OCI-LY7 (cell line): ENCODE data around the gene ATP9A. TPM values are rescaled to one million over a fixed set of nuclear protein-coding genes. Genes with fewer than 3 reads are reported as not detected.

ENCODE experiments used
- BruUV-seq: library from RNA; stranded (reverse); fragments of 400-500 nt; replicated peaks from 2 replicates; lab custom pipeline; 2021; lab: Mats Ljungman, UMichigan
- CTCF ChIA-PET: fragments of 300-600 bp; sonication (Branson Sonifier 250); formaldehyde crosslinking; loops from one replicate; lab custom pipeline; 2022; ENCODE audit warnings: antibody characterized with exemption; ENCODE audit not compliant: unreplicated experiment; lab: Charles Lee
- POLR2A ChIA-PET: fragments of 300-600 bp; sonication (Branson Sonifier 250); formaldehyde crosslinking; loops from one replicate; lab custom pipeline; 2022; ENCODE audit warnings: antibody characterized with exemption; lab: Charles Lee
- DNase-seq: peaks from one replicate; pipeline ENCODE4 v3.0.0-alpha.2; 2015; ENCODE audit warnings: low spot score
- H2AFZ ChIP-seq: fragments of 200-600 bp; sonication (generic), shearing (Covaris generic); 2 replicates; pipeline ENCODE4 v1.6.1; 2014; ENCODE audit warnings: mild to moderate bottlenecking, antibody characterized with exemption, low read length, moderate library complexity
- H3K27ac ChIP-seq: fragments of 200-600 bp; sonication (generic); 2 replicates; pipeline ENCODE4 v1.5.1; 2014; ENCODE audit warnings: mixed run types, low read depth, mild to moderate bottlenecking, moderate library complexity, low read length, inconsistent platforms; ENCODE audit not compliant: poor library complexity, severe bottlenecking
- H3K36me3 ChIP-seq: fragments of 200-600 bp; sonication (generic); 2 replicates; pipeline ENCODE4 v1.6.1; 2014; ENCODE audit warnings: mild to moderate bottlenecking, antibody characterized with exemption, low read length, moderate library complexity, mixed read lengths; ENCODE audit not compliant: insufficient read depth
- H3K4me1 ChIP-seq: fragments of 200-600 bp; sonication (generic); 2 replicates; pipeline ENCODE4 v1.5.1; 2014; ENCODE audit warnings: mild to moderate bottlenecking, low read length; ENCODE audit not compliant: insufficient read depth, poor library complexity, severe bottlenecking
- H3K4me2 ChIP-seq: fragments of 200-600 bp; sonication (generic); 2 replicates; pipeline ENCODE4 v1.6.1; 2014; ENCODE audit warnings: mild to moderate bottlenecking, low read length
- H3K4me3 ChIP-seq: fragments of 200-600 bp; sonication (generic); 2 replicates; pipeline ENCODE4 v1.5.1; 2014; ENCODE audit warnings: mild to moderate bottlenecking, low read depth, low read length; ENCODE audit not compliant: poor library complexity, severe bottlenecking
- H3K79me2 ChIP-seq: fragments of 200-600 bp; sonication (generic); 2 replicates; pipeline ENCODE4 v1.6.1; 2016; ENCODE audit warnings: low read depth, mild to moderate bottlenecking, low read length, moderate library complexity, mixed read lengths; ENCODE audit not compliant: insufficient read depth
- H3K9me2 ChIP-seq: fragments of 200-600 bp; sonication (generic); 2 replicates; pipeline ENCODE4 v1.6.1; 2016; ENCODE audit warnings: mild to moderate bottlenecking, low read length, mixed read lengths; ENCODE audit not compliant: insufficient read depth
- H3K9me3 ChIP-seq: fragments of 200-600 bp; sonication (generic); 2 replicates; pipeline ENCODE4 v1.6.1; 2014; ENCODE audit warnings: mild to moderate bottlenecking, mixed run types, low read length, mixed read lengths
- H4K20me1 ChIP-seq: fragments of 200-600 bp; sonication (generic); 2 replicates; pipeline ENCODE4 v1.6.1; 2014; ENCODE audit warnings: mild to moderate bottlenecking, antibody characterized with exemption, low read length, moderate library complexity, mixed read lengths; ENCODE audit not compliant: insufficient read depth
- CTCF ChIP-seq: fragments of 200-600 bp; sonication (generic); conservative IDR thresholded peaks from 2 replicates; pipeline ENCODE4 v1.5.1; 2014; ENCODE audit warnings: mild to moderate bottlenecking, antibody characterized with exemption, low read length, moderate library complexity, mixed read lengths
- EZH2phosphoT487 ChIP-seq: fragments of 200-600 bp; sonication (generic); IDR thresholded peaks from 2 replicates; pipeline ENCODE4 v1.6.1; 2018; ENCODE audit warnings: low read depth, borderline replicate concordance, mild to moderate bottlenecking, mixed run types, antibody characterized with exemption, low read length, moderate library complexity, mixed read lengths
- intact Hi-C: fragments of 100-400 bp; cut with micrococcal nuclease; formaldehyde crosslinking; loops from one replicate; pipeline ENCODE4 v1.10.0; 2022; ENCODE audit not compliant: unreplicated experiment
- total RNA-seq, 2 experiments: library from RNA; depleted of rRNA in 1 of 2; stranded (reverse); fragments of >200 nt in 1 of 2; shearing (Covaris generic) in 1 of 2; gene quantifications; 2 replicates each; pipeline ENCODE4 v1.2.3, GENCODE V29; 2014 to 2022

ATP9A gene
- total RNA-seq, 2 experiments from 2014 or later = 0.67 to 0.85 TPM

- no TSS peak for BruUV-seq
- ChIA-PET POLR2A (interaction anchor here (0.7 to 1.1 kb wide), 2 partner anchors 52 to 296 kb away, joined by 3 read pairs; no protein-coding TSS in a partner anchor), CTCF (no interaction called here)
These were observed 70.9 kb downstream of the ATP9A start for GRCh38 chr20:51697096-51697826.

GRCh38 chr20:51696304-51697071, 71.7 kb downstream of the ATP9A start:
- CTCF ChIA-PET = interaction anchor here (0.6 kb wide), 1 partner anchor 700 kb away, joined by 4 read pairs; no protein-coding TSS in a partner anchor
- TF ChIP-seq CTCF (no peak), EZH2phosphoT487 (no peak)
- BruUV-seq = no TSS peak

More at GRCh38 chr20:51697096-51697826, 70.9 kb downstream of the ATP9A start:
- Histone ChIP-seq H3K4me2 (peak overlapping the region; percentile 68), H3K36me3 (no peaks in the 10 kb centered on the region), H3K4me1 (peaks cover 33% of the 10 kb centered on the region), H3K79me2 (no peaks in the 10 kb centered on the region), H2AFZ (peak overlapping the region; percentile 98), H3K27ac (no peak overlapping the region), H4K20me1 (no peaks in the 10 kb centered on the region), H3K9me3 (no peaks in the 10 kb centered on the region), H3K4me3 (peak overlapping the region; percentile 53), H3K9me2 (no peaks in the 10 kb centered on the region)
- TF ChIP-seq EZH2phosphoT487 (no peak), CTCF (no peak)
- DNase-seq = no peak
- intact Hi-C loops = loop anchor here (2.0 kb wide), 1 partner anchor 58 kb away; no protein-coding TSS in a partner anchor

More at GRCh38 chr20:51696304-51697071, 71.7 kb downstream of the ATP9A start:
- H3K9me2 ChIP-seq = no peaks in the 10 kb centered on the region
- peaks cover 33% of the 10 kb centered on the region for H3K4me1 ChIP-seq
- no peaks in the 10 kb centered on the region for H3K36me3 ChIP-seq
- H2AFZ ChIP-seq = peak overlapping the region; percentile 98
- H3K4me3 ChIP-seq = peak overlapping the region; percentile 53
- no peaks in the 10 kb centered on the region for H3K9me3 ChIP-seq
- intact Hi-C loops = loop anchor here (2.0 kb wide), 1 partner anchor 58 kb away; no protein-coding TSS in a partner anchor
- POLR2A ChIA-PET = interaction anchor here (0.7 to 1.1 kb wide), 2 partner anchors 52 to 297 kb away, joined by 3 read pairs; no protein-coding TSS in a partner anchor
- no peaks in the 10 kb centered on the region for H4K20me1 ChIP-seq
- no peak for DNase-seq
- no peaks in the 10 kb centered on the region for H3K79me2 ChIP-seq
- H3K4me2 ChIP-seq = peak overlapping the region; percentile 68
- peak overlapping the region; percentile 1 for H3K27ac ChIP-seq
